ENCODE measurements around the gene TUBB3.
"Not testable (repeated sequence)": the region's sequence is repeated elsewhere in the genome, so short reads cannot be mapped to it uniquely, and the experiment has no call there.

Gene TUBB3

GRCh38 chr16:89965447-89966225 lies 42.5 kb downstream of the TUBB3 start:
- no peak for DNase-seq (ENCODE audit: low read depth)

GRCh38 chr16:89966756-89967155 lies 43.6 kb downstream of the TUBB3 start:
- no peak for DNase-seq (ENCODE audit: low read depth)

- not testable (repeated sequence) for DNase-seq (ENCODE audit: low read depth)
Observed at GRCh38 chr16:89967436-89967835, 44.3 kb downstream of the TUBB3 start.

- not testable (repeated sequence) for DNase-seq (ENCODE audit: low read depth)
Observed at GRCh38 chr16:89968074-89968473, 44.9 kb downstream of the TUBB3 start.

GRCh38 chr16:89969741-89970410 lies 46.7 kb downstream of the TUBB3 start:
- no peak for DNase-seq (ENCODE audit: low read depth)

GRCh38 chr16:89971495-89972243 lies 48.5 kb downstream of the TUBB3 start:
- DNase-seq (ENCODE audit: low read depth): no peak

- peak; percentile 87 for DNase-seq (ENCODE audit: low read depth)
Observed at GRCh38 chr16:89972244-89973234, 49.4 kb downstream of the TUBB3 start.

GRCh38 chr16:89973235-89973634 lies 50.1 kb downstream of the TUBB3 start:
- no peak for DNase-seq (ENCODE audit: low read depth)

- DNase-seq (ENCODE audit: low read depth): no peak
Observed at GRCh38 chr16:89973654-89974335, 50.7 kb downstream of the TUBB3 start.

- DNase-seq (ENCODE audit: low read depth): no peak
Observed at GRCh38 chr16:89974870-89975269, 51.7 kb downstream of the TUBB3 start.

- DNase-seq (ENCODE audit: low read depth): no peak
Observed at GRCh38 chr16:89981414-89981813, 58.3 kb downstream of the TUBB3 start.

- DNase-seq (ENCODE audit: low read depth): no peak
Observed at GRCh38 chr16:89982318-89982717, 59.2 kb downstream of the TUBB3 start.

- no peak for DNase-seq (ENCODE audit: low read depth)
Observed at GRCh38 chr16:89983536-89983935, 60.4 kb downstream of the TUBB3 start.

- no peak for DNase-seq (ENCODE audit: low read depth)
Observed at GRCh38 chr16:89984216-89984615, 61.1 kb downstream of the TUBB3 start.

GRCh38 chr16:89985219-89985618 lies 62.1 kb downstream of the TUBB3 start:
- no peak for DNase-seq (ENCODE audit: low read depth)
